C1 segment of cervical spinal cord (tissue), 14 donors: ENCODE data around the gene VPS4B.
"Not testable (repeated sequence)": the region's sequence is repeated elsewhere in the genome, so short reads cannot be mapped to it uniquely, and the experiment has no call there.

ENCODE experiments used
- DNase-seq, 14 donors: peaks; one replicate each; lab custom pipeline; 2025; lab: John Stamatoyannopoulos, UW

The VPS4B gene

GRCh38 chr18:63367053-63367953 is 55.0 kb downstream of the VPS4B start, which contains the start of gene KDSR:
Gene KDSR (minus strand): TSS chr18:63367206. CDS start chr18:63367118, 88 bp downstream.
- peak; percentile 16 to 98 (median 92) for DNase-seq

DNA sequence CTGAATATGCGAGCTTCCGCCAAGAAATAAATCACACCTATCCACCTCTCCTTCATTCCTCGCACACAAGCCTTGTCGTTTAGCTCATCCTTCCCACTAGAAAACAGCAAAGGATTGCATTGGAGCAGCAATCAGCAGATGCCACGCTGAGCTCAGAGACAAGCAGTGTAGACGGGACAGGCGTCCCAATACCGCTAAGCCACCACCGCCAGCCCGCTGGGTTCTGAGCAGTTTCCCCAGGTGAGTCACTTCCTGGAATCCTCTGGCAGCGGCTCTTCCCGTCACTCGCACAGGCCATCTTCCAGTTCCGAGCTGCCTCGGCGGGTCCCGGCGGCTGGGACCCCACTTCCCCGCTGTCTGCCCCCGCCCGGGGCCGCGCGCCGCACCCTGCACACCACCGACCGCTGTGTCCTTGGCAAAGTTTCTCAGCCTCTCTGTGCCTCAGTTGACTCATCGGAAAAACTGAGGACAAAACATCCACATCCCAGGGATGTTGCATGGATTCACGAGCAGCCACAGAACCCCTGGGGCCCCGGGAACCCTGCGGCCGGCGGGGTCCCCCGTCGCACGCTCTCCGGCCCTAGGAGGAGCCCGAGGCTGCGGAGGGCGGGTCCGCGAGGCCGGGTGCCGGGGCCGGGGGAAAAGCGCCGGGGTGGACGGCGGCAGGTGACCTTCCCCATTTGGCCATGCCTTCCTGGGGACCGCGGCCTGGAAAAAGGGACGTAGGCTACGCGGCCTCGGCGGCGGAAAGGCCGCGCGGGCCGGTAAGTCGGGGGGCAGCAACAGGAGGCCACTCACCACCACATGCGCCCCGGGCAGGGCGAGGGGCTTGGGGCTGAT is 55.8 kb downstream of the VPS4B start:
- DNase-seq = peak in 12 of 14 donors; percentile 8 to 61 (median 38)

DNA sequence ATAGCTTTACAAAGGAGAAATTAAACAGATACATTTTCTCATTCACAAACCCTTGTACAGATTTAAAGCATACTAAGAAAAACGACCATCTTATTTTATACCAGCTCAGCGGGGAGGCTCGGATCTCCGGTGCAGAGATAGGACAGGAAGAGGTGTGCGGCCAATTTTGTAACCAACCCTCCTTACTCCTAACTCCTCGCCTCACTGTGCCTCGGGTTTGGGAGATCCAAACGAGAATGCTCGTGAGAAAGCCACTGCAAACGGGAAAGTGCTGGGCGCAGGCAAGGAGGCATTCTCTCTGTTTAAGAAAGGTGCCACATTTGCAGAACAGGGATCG is 56.4 kb downstream of the VPS4B start:
- peak in 4 of 14 donors; percentile 34 to 46 (median 41) for DNase-seq

GRCh38 chr18:63363951-63364350 is 58.3 kb downstream of the VPS4B start:
- DNase-seq = no peak

GRCh38 chr18:63363420-63363819 is 58.9 kb downstream of the VPS4B start:
- not testable (repeated sequence) for DNase-seq

- no peak for DNase-seq
These were observed 65.9 kb downstream of the VPS4B start for GRCh38 chr18:63356272-63356896.

DNA sequence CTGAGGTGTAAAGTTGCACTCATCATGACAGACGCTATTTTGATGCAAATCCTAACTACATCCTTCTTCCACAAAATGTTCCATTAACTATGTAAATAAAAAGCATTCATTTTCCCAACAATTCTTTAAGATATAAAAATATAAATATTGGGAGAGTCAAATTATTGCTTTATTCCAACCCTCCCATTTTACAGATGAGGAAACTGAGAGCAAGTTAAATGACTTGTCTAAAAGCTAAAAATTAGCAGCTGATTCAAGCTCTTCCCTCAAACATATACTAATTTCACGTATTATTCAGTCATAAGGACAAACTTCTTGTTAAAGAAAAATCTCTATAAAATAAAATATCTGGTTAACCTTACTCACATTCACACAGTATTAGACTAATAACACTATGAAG is 72.0 kb downstream of the VPS4B start:
- no peak for DNase-seq

DNA sequence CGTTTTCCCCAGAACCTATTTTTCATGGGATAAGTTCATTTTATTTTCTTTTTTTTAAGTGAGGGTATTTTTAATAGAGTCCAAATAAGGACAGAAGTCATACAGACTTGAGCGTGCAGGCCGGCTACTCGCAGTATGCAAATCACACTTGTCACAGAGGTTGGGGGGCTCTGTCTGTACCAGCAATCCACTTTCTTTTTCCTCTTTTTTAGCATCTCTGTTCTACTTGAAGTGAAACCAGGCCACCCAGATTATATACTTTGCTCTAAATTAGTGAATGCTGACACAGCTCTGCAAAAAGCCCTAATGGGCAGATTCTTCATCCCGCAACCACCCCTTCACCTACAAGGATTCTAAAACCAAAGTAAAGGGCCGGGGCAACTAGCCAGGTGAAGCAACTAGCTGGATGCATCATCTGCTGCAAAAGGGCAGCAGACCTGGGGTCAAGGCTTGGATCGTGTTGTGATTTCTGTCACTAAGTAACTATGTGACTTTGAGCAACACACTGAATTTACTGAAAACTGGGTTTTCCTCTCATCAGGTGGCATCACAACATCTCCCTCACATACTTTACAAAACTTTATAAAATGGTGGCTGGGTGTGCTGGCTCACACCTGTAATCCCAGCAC is 73.7 kb downstream of the VPS4B start:
- no peak for DNase-seq

- no peak for DNase-seq
These were observed 75.6 kb downstream of the VPS4B start for GRCh38 chr18:63346480-63347183.

- peak in 1 of 14 donors; percentile 8 for DNase-seq
These were observed 76.2 kb downstream of the VPS4B start for GRCh38 chr18:63346031-63346430.

DNA sequence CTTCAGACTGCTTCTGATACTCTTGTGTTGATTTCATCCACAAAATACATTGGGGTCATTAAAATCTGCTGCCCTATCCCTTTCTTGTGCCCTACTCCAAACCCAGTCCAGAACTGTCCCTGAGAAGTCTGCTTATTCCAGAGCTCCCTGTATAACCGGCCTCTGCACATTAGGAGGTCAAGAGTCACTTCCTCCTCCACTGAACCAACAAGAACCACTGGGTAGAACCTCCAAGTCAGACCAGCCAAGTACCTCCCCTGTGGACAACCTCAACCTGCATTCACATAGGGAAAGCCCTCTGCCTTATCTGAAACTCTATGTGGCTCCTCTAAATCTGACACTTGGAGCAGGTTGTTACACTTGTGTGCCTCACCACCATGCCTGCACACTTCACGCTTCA is 77.4 kb downstream of the VPS4B start:
- no peak for DNase-seq

DNA sequence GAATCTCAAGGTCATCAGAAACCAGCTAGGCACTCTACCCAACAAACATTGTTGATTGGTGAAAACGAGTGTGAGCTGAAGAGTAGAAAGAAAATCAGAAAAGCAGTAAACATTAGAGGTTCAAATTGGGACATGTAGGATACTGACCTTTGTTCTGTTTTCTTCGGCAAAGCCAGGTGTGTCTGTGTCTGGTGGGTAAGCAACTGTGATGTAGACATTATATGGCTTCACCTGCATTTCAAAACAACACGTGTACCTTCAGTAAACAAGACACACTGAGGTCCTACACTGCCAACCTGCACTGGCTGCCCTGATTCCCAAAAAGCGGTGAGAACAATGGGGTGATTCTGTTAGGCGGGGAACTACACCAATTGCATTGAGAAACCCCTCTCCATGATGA is 78.0 kb downstream of the VPS4B start:
- no peak for DNase-seq

DNA sequence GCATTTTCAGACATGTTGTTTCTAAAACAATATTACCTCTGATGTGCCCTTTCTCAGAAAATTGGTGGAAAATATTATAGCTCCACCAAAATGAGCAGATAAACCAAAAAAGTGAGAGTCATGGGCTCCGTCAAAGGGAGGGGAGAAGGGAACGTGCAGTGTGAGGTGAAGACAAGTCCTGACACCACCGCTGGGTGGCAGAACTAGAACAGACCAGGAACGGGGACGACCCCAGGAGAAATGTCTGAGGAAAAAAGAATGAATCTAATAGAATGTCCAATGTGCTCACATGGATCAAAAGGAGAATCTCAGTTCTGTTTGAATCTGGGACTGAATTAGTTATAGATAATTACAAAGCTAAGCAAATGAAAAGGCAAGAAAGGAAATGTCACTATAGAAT is 80.1 kb downstream of the VPS4B start:
- DNase-seq = no peak

DNA sequence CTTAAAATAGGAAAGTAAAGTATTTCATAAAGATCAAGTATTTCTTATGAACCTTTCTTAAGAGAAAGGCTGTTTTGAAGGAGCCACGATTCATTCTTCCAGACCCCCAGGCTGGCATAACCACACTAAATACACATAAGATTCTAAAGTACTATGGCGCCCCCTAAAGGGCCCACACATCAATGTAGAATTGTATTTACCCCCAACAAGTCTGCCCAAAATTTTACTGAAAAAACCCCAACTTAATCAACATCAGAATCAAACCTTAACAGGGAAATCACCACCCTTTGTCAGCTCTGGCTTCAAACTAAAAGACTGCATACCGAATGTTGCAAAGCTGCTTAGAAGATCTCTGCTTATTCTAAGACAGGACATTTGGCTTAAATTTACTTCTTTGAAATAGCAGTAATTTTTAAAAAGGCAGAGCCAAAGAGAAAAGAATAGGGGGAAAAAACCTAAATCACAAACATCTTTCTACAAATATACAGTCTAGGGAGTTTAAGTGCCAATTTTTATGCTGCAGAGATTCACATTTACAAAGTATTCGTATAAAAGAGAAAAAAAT is 82.3 kb downstream of the VPS4B start:
- DNase-seq = peak in 1 of 14 donors; percentile 4
